ENCODE data around the gene OSBPL8. TPM values are rescaled to one million over a fixed set of nuclear protein-coding genes. Genes with fewer than 3 reads are reported as not detected.

OSBPL8 gene
- total RNA-seq, 1 donor from 2014 or later = 56.1 TPM

DNA sequence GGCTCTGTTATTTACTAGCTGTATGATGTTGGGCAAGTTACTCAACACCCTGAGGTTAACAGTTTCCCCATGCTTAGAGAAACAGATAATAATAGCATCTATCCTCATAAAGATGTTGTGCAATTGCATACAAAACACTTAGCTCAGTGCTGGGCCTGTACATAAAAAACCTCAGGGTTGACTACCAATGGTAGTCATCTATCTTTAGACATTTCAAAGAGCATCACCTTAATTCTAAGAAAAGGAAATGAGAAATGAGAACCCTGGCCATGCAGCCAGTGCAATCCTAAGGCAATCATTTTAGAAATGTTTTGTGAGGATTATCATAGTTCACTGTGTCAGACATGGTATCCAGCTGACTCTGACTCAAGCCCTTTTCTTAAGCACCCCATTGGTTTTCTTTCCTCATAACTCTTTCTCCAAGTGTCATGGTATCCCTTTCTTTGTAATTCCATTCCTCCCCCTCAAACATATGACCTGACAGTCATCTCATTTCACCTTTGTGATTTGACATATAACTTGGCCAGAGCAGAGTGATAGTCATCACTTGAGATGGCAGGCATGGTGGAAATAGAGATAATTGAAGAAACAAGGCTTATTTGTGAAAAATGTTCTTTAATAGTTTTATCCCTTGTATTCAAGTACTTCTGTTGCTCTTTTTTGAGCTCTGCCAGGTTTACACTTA, 29.5 kb upstream of the OSBPL8 start:
- no peaks in the 10 kb centered on the region for H3K9me3 Mint-ChIP-seq
- H3K27ac Mint-ChIP-seq = no peak overlapping the region
- H3K36me3 Mint-ChIP-seq = no peaks in the 10 kb centered on the region
- DNase-seq (ENCODE audit: extremely low spot score, unreplicated experiment) = no peak
- H3K4me1 Mint-ChIP-seq (ENCODE audit: unreplicated experiment) = no peaks in the 10 kb centered on the region
- TF ChIP-seq CTCF (conservative IDR thresholded peaks at IDR 0.05) = no peak
- no peak overlapping the region for H3K4me3 Mint-ChIP-seq
- H3K27me3 Mint-ChIP-seq = no peaks in the 10 kb centered on the region

DNA sequence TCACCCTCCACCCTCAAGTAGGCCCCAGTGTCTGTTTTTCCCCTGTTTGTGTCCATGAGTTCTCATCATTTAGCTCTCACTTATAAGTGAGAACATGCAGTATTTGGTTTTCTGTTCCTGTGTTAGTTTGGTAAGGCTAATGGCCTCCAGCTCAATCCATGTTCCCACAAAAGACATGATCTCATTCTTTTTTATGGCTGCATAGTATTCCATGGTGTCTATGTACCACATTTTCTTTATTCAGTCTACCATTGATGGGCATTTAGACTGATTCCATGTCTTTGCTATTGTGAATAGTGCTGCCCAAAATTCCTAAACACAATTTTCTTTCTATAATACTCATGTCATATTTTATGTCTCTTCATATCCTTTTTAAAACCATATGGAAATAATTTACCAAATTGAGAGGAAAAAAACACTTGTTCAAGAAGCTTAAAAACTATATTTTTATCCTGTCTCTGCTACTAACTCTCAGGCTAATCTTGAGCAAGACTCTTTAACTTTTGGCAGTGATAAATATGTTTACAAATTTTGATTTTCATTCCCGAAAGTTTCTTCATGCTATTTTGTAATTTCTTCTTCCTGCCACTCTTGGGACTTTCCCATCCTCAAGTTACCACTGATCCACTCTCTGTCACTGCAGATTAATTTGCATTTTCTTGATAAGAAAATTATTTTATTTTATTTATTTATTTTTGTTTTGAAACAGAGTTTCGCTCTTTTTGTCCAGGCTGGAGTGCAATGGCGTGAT, 28.0 kb upstream of the OSBPL8 start:
- Mint-ChIP-seq H3K36me3 (no peaks in the 10 kb centered on the region), H3K27me3 (no peaks in the 10 kb centered on the region), H3K27ac (no peak overlapping the region), H3K4me1 (ENCODE audit: unreplicated experiment) (no peaks in the 10 kb centered on the region), H3K9me3 (no peaks in the 10 kb centered on the region), H3K4me3 (no peak overlapping the region)
- no peak for TF ChIP-seq CTCF (conservative IDR thresholded peaks at IDR 0.05)
- DNase-seq (ENCODE audit: extremely low spot score, unreplicated experiment) = no peak

GRCh38 chr12:76586764-76587395, 27.3 kb upstream of the OSBPL8 start:
- no peak for DNase-seq (ENCODE audit: extremely low spot score, unreplicated experiment)
- Mint-ChIP-seq H3K4me3 (no peak overlapping the region), H3K36me3 (no peaks in the 10 kb centered on the region)

DNA sequence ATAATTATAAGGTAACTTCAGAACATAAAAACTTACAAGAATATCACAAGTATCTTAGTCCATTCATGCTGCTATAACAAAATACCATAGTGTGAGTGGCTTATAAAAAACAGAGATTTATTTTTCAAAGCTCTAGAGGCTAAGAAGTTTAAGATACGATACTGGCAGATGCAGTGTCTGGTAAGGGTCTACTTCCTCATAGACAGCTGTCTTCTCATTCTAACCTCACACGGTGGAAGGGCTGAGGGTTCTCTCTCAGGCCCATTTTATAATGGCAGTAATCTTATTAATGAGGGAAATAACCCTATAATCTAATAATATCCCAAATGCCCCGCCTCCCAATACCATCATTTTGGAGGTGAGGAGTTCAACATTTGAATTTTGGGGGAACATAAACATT, 23.7 kb upstream of the OSBPL8 start:
- H3K36me3 Mint-ChIP-seq = no peaks in the 10 kb centered on the region
- no peak for TF ChIP-seq CTCF (conservative IDR thresholded peaks at IDR 0.05)
- DNase-seq (ENCODE audit: extremely low spot score, unreplicated experiment) = no peak
- no peak overlapping the region for H3K27ac Mint-ChIP-seq
- H3K9me3 Mint-ChIP-seq = no peaks in the 10 kb centered on the region
- no peaks in the 10 kb centered on the region for H3K4me1 Mint-ChIP-seq (ENCODE audit: unreplicated experiment)
- H3K27me3 Mint-ChIP-seq = no peaks in the 10 kb centered on the region
- H3K4me3 Mint-ChIP-seq = no peak overlapping the region

More at GRCh38 chr12:76586764-76587395, 27.3 kb upstream of the OSBPL8 start:
- Mint-ChIP-seq H3K27ac (no peak overlapping the region), H3K4me1 (ENCODE audit: unreplicated experiment) (no peaks in the 10 kb centered on the region), H3K27me3 (no peaks in the 10 kb centered on the region), H3K9me3 (no peaks in the 10 kb centered on the region)
- TF ChIP-seq CTCF (conservative IDR thresholded peaks at IDR 0.05) = peak; percentile 80

DNA sequence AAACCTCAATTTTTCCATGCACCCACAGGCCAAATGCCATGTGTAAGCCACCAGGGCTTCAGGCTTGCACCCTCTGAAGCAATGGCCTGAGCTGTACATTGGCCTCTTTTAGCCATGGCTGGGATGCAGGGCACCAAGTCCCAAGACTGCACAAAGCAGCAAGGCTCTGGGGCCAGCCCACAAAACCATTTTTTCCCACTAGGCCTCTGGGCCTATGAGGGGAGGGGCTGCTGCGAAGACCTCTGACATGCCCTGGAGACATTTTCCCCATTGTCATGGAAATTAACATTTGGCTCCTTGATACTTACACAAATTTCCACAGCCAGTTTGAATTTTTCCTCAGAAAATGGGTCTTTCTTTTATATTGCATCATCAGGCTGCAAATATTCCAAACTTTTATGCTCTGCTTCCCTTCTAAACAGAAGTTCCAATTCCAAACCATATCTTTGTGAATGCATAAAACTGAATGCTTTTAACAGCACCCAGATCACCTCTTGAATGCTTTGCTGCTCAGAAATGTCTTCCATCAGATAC, 14.3 kb upstream of the OSBPL8 start:
- Mint-ChIP-seq H3K9me3 (peaks cover 7% of the 10 kb centered on the region), H3K4me3 (no peak overlapping the region)

More for the DNA sequence above, 14.3 kb upstream of the OSBPL8 start:
- Mint-ChIP-seq H3K4me1 (ENCODE audit: unreplicated experiment) (no peaks in the 10 kb centered on the region), H3K36me3 (no peaks in the 10 kb centered on the region), H3K27ac (no peak overlapping the region), H3K27me3 (no peaks in the 10 kb centered on the region)
- TF ChIP-seq CTCF (conservative IDR thresholded peaks at IDR 0.05) = no peak
- DNase-seq (ENCODE audit: extremely low spot score, unreplicated experiment) = no peak

Data from type B pancreatic cell (in vitro differentiated cells).